Suprapubic skin (tissue), 4 donors: ENCODE measurements around the gene BNC1. TPM values are rescaled to one million over a fixed set of nuclear protein-coding genes. Genes with fewer than 3 reads are reported as not detected.
"Not testable (repeated sequence)": the region's sequence is repeated elsewhere in the genome, so short reads cannot be mapped to it uniquely, and the experiment has no call there.

ENCODE experiments used
- DNase-seq, 2 donors: peaks; one replicate each; pipeline ENCODE4 v3.0.0-alpha.2; 2019; ENCODE audit warnings: low spot score in 2 of 2
- H3K27ac ChIP-seq: fragments of 200-600 bp; sonication (generic); one replicate; pipeline ENCODE4 v1.5.1; 2019
- H3K27me3 ChIP-seq: fragments of 200-600 bp; sonication (generic); one replicate; pipeline ENCODE4 v1.5.1; 2019
- H3K36me3 ChIP-seq: fragments of 200-600 bp; sonication (generic); one replicate; pipeline ENCODE4 v1.5.1; 2019
- H3K4me1 ChIP-seq: fragments of 200-600 bp; sonication (generic); one replicate; pipeline ENCODE4 v1.5.1; 2019
- H3K4me3 ChIP-seq: fragments of 200-600 bp; sonication (generic); one replicate; pipeline ENCODE4 v1.5.1; 2019; ENCODE audit warnings: mild to moderate bottlenecking
- H3K9me3 ChIP-seq: fragments of 200-600 bp; sonication (generic); one replicate; pipeline ENCODE4 v1.5.1; 2019
- EP300 ChIP-seq: sonication (generic); formaldehyde crosslinking; IDR thresholded peaks from one replicate; pipeline ENCODE4 v1.6.1; 2017; ENCODE audit warnings: antibody characterized with exemption
- POLR2A ChIP-seq, 2 donors: fragments of 450-650 bp; IDR thresholded peaks; one replicate each; pipeline ENCODE4 v1.6.1; 2017; ENCODE audit warnings: antibody characterized with exemption in 2 of 2, mild to moderate bottlenecking in 2 of 2, moderate library complexity in 2 of 2
- POLR2AphosphoS5 ChIP-seq, 3 donors: sonication (generic); formaldehyde crosslinking; IDR thresholded peaks; one replicate each; pipeline ENCODE4 v1.6.1; 2017; ENCODE audit warnings: antibody characterized with exemption in 3 of 3
- WGBS: methylation state at CpG from one replicate; pipeline ENCODE4 v1.1.5; 2018; 5-methylcytosine and 5-hydroxymethylcytosine counted together
- total RNA-seq, 4 donors: library from RNA; depleted of rRNA; stranded (reverse); fragments of >200 nt; gene quantifications; one replicate each; pipeline ENCODE4 v1.1.0, GENCODE V29; 2016
- TF ChIP-seq, protein P1 (sequence below), 2 donors: fragments of 200-600 bp in 1 of 2; fragments of 450-650 bp in 1 of 2; sonication (generic) in 1 of 2; IDR thresholded peaks; one replicate each; pipeline ENCODE4 v1.5.1; 2016 to 2019; ENCODE audit warnings: antibody characterized with exemption in 2 of 2, mild to moderate bottlenecking in 1 of 2, moderate library complexity in 1 of 2

The BNC1 gene
- total RNA-seq, 4 donors from 2014 or later = 28.3 to 72.4 (median 48.8) TPM

DNA sequence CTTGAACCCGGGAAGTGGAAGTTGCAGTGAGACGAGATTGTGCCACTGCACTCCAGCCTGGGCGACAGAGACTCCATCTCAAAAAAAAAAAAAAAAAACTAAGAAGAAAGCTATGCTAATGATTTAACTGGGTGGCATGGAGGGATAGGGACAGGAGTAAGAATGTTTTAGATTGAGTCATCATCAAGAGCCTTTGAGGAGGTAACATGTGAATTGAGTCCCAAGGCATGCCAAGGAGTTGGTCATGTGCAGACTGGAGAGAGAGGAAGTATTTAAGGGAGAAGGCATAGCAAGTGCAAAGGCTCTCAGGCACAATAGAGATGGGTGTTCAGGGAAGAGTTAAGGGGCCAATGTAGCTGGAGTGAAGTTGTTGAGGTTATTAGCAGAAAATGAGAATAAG, 9.1 kb downstream of the BNC1 start:
- H3K27ac ChIP-seq = no peak overlapping the region
- peaks cover 3% of the 10 kb centered on the region for H3K27me3 ChIP-seq
- H3K4me1 ChIP-seq = no peaks in the 10 kb centered on the region
- no peak overlapping the region for H3K4me3 ChIP-seq
- no peak for DNase-seq
- 91% methylated on average over 3 of the region's 3 CpGs for WGBS
- no peaks in the 10 kb centered on the region for H3K36me3 ChIP-seq
- no peaks in the 10 kb centered on the region for H3K9me3 ChIP-seq
- TF ChIP-seq POLR2AphosphoS5 (IDR thresholded peaks at IDR 0.05) (no peak), EP300 (no peak), POLR2A (IDR thresholded peaks at IDR 0.05) (no peak)
- TF ChIP-seq, protein P1, sequence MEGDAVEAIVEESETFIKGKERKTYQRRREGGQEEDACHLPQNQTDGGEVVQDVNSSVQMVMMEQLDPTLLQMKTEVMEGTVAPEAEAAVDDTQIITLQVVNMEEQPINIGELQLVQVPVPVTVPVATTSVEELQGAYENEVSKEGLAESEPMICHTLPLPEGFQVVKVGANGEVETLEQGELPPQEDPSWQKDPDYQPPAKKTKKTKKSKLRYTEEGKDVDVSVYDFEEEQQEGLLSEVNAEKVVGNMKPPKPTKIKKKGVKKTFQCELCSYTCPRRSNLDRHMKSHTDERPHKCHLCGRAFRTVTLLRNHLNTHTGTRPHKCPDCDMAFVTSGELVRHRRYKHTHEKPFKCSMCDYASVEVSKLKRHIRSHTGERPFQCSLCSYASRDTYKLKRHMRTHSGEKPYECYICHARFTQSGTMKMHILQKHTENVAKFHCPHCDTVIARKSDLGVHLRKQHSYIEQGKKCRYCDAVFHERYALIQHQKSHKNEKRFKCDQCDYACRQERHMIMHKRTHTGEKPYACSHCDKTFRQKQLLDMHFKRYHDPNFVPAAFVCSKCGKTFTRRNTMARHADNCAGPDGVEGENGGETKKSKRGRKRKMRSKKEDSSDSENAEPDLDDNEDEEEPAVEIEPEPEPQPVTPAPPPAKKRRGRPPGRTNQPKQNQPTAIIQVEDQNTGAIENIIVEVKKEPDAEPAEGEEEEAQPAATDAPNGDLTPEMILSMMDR (IDR thresholded peaks at IDR 0.05) = no peak

DNA sequence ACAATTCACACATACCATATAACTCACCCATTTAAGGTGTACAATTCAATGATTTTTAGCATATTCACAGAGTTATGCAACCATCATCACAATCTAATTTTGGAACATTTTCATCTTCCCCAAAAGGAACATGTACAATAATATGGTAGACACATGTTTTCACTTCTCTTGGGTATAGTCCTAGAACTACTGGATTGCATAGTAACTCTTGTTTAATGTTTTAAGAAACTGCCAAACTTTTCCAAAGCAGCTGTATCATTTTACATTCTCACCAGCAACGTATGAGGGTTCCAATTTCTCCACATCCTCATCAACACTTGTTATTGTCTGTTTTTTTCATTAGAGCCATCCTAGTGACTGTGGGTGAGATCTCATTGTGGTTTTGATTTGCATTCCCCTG, 14.3 kb downstream of the BNC1 start:
- H3K36me3 ChIP-seq = no peaks in the 10 kb centered on the region
- no peak overlapping the region for H3K27ac ChIP-seq
- no peaks in the 10 kb centered on the region for H3K27me3 ChIP-seq
- DNase-seq = no peak
- no peak overlapping the region for H3K4me3 ChIP-seq
- 52% methylated on average over 1 of the region's 1 CpG for WGBS
- H3K4me1 ChIP-seq = no peaks in the 10 kb centered on the region
- TF ChIP-seq, protein P1 (IDR thresholded peaks at IDR 0.05) = no peak
- TF ChIP-seq EP300 (no peak), POLR2AphosphoS5 (IDR thresholded peaks at IDR 0.05) (no peak)
- no peaks in the 10 kb centered on the region for H3K9me3 ChIP-seq

DNA sequence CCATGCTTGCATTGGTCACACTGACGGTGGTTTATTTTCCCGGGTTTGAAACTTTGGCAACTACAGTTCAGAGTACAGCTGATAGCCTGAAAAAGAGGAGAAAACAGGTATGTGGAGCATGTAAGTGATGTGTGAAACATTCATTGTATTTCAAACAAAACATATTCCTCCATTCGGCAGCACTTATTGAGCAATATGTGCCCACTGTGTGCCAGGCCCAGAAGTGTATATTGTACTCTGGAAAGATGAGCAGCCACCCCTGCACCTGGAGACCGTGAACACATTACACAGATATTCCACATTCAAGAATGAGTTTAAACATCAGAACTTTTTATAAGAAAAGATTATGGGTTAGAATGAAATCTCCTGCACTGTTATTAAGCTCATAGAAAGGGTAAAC, 16.3 kb downstream of the BNC1 start:
- 81% methylated on average over 4 of the region's 4 CpGs for WGBS
- TF ChIP-seq, protein P1 (IDR thresholded peaks at IDR 0.05) = no peak
- TF ChIP-seq EP300 = no peak
- no peak for TF ChIP-seq POLR2A (IDR thresholded peaks at IDR 0.05)
- no peak for TF ChIP-seq POLR2AphosphoS5 (IDR thresholded peaks at IDR 0.05)
- no peaks in the 10 kb centered on the region for H3K4me1 ChIP-seq
- no peaks in the 10 kb centered on the region for H3K27me3 ChIP-seq
- H3K4me3 ChIP-seq = no peak overlapping the region
- H3K27ac ChIP-seq = no peak overlapping the region
- H3K36me3 ChIP-seq = no peaks in the 10 kb centered on the region
- no peak for DNase-seq
- H3K9me3 ChIP-seq = no peaks in the 10 kb centered on the region

DNA sequence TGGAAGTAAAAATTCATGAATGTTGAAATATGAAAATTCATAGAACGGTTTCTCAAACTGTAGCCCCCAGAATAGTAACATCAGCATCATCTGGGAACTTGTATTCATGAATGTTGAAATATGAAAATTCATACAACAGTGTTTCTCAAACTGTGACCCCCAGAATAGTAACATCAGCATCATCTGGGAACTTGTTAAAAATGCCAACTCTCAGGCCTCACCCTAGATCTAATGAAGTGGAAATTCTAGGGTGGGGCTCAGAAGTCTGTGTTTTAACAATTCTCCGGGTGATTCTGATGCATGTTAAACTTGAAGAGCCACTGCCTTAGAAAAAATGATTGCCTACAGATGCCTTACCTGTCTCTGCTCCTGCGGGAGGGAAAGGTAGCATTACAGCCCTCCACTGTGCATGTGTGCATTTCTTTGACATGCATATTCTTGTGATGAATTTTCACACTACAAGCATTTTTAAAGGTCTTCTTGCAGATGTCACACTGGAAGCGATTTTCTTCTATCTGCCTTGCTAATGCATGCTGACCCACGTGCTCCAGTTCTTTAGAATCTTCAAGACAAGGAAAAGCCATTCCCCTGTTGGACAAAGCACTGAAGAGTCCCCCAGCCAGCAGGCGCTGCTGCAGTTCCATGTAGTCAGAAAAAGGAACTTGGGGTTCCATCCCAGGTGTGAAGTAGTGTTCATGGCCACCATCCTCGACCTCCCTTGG, 21.7 kb downstream of the BNC1 start:
- no peak for TF ChIP-seq POLR2A (IDR thresholded peaks at IDR 0.05)
- TF ChIP-seq EP300 = no peak
- TF ChIP-seq POLR2AphosphoS5 (IDR thresholded peaks at IDR 0.05) = no peak
- TF ChIP-seq, protein P1 (IDR thresholded peaks at IDR 0.05) = no peak
- Histone ChIP-seq H3K9me3 (no peaks in the 10 kb centered on the region), H3K36me3 (peaks cover 3% of the 10 kb centered on the region), H3K4me1 (no peaks in the 10 kb centered on the region), H3K4me3 (no peak overlapping the region), H3K27me3 (no peaks in the 10 kb centered on the region), H3K27ac (no peak overlapping the region)
- WGBS = 84% methylated on average over 7 of the region's 7 CpGs
- DNase-seq = no peak

DNA sequence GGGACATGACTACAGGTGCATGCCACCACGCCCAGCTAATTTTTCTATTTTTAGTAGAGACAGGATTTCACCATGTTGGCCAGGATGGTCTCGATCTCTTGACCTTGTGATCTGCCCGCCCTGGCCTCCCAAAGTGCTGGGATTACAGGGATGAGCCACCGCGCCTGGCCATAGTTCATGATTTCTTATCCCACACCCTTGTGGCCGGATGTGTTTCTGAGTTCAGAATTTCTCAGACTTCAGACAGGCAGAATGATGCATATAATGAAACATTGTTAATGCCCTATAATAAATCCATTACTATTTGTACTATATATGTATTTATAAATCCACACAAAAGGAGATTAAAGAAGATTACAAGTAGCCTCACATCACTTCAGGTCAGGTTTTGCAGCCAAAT, 22.3 kb downstream of the BNC1 start:
- H3K4me1 ChIP-seq, H3K9me3 ChIP-seq, H3K36me3 ChIP-seq, H3K4me3 ChIP-seq, H3K27me3 ChIP-seq, DNase-seq, H3K27ac ChIP-seq: not testable (repeated sequence)
- 92% methylated on average over 6 of the region's 6 CpGs for WGBS

DNA sequence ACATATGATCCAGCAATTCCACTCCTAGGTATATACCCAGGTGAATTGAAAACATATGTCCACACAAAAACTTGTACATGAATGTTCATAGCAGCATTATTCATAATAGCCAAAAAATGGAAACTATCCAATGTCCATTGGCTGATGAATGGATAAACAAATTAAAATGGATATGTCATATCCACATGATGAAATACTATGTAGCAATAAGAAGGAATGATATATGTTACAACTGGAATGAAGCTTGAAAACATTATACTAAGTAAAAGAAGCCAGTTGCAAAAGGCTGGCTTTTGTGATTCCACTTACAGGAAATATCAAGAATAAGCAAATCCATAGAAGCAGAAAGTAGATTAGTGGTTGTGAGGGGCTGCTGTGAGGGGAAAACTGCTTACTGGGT, 33.7 kb downstream of the BNC1 start:
- H3K9me3 ChIP-seq = no peaks in the 10 kb centered on the region
- peaks cover 26% of the 10 kb centered on the region for H3K27me3 ChIP-seq
- no peak for DNase-seq
- H3K4me1 ChIP-seq = peaks cover 7% of the 10 kb centered on the region
- TF ChIP-seq POLR2AphosphoS5 (IDR thresholded peaks at IDR 0.05) (no peak), POLR2A (IDR thresholded peaks at IDR 0.05) (no peak), EP300 (no peak)
- TF ChIP-seq, protein P1 (IDR thresholded peaks at IDR 0.05) = no peak
- H3K36me3 ChIP-seq = no peaks in the 10 kb centered on the region
- H3K4me3 ChIP-seq = no peak overlapping the region
- H3K27ac ChIP-seq = no peak overlapping the region
